HG03442 (cell line): ENCODE data around the gene REPS2.

Experiments used
- ATAC-seq: cut with Tn5 transposase; IDR thresholded peaks from one replicate; pipeline ENCODE4 v1.9.1; 2021; ENCODE audit warnings: mild to moderate bottlenecking, moderate library complexity; ENCODE audit not compliant: unreplicated experiment

Gene REPS2

DNA sequence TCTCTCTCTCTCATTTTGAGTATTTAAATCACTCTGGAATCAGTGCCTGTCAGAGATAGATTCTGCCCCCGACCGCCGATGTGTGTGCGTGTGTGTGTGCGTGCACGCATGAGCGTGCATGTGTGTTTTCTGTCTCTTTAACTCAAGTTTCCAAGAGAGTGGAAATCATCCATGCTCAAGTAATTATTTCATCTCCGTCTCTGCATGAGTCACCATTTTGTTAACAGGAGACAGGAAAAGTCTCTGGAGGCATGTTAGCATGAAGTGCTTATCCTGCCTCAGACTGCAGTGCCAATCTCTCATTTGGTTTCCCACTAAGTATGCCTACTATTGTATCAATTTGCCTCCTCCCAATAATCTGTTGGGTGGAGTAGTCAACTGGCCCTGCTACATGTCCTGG lies 245.6 kb downstream of the REPS2 start:
- ATAC-seq = no peak
